PC-3 (cell line): ENCODE measurements around the gene ZNF497. TPM values are rescaled to one million over a fixed set of nuclear protein-coding genes. Genes with fewer than 3 reads are reported as not detected.
A peak's percentile ranks its signal among the peaks of the same experiment; 100 is the strongest.

Source experiments
- ATAC-seq: fragments of 200-7000 bp; cut with Tn5 transposase; 2 replicates; pipeline ENCODE4 v1.9.1; 2020; ENCODE audit warnings: mild to moderate bottlenecking, moderate library complexity
- BruUV-seq: library from RNA; stranded (reverse); fragments of 400-500 nt; replicated peaks from 2 replicates; lab custom pipeline; 2021; lab: Mats Ljungman, UMichigan
- CTCF ChIA-PET: fragments of 300-600 bp; sonication (Branson Sonifier 250); formaldehyde crosslinking; loops from one replicate; lab custom pipeline; 2022; ENCODE audit warnings: antibody characterized with exemption; lab: Charles Lee
- POLR2A ChIA-PET: fragments of 300-600 bp; sonication (Branson Sonifier 250); formaldehyde crosslinking; loops from one replicate; lab custom pipeline; 2022; ENCODE audit warnings: antibody characterized with exemption; ENCODE audit not compliant: unreplicated experiment; lab: Charles Lee
- DNase-seq: peaks from one replicate; pipeline ENCODE4 v3.0.0-alpha.2; 2015
- H2AFZ ChIP-seq: fragments of 300-600 bp; sonication (generic); 2 replicates; pipeline ENCODE4 v1.6.0; 2016; ENCODE audit warnings: antibody characterized with exemption, low read length
- H3F3A ChIP-seq: fragments of 300-600 bp; sonication (generic); one replicate; pipeline ENCODE4 v1.6.0; 2017; ENCODE audit warnings: antibody characterized with exemption, low read length, control low read depth, mild to moderate bottlenecking; ENCODE audit not compliant: unreplicated experiment
- H3K27ac ChIP-seq: fragments of 300-600 bp; sonication (generic); 2 replicates; pipeline ENCODE4 v1.5.1; 2016; ENCODE audit warnings: mild to moderate bottlenecking, low read length
- H3K27me3 ChIP-seq: fragments of 300-600 bp; sonication (generic); 2 replicates; pipeline ENCODE4 v1.6.1; 2016; ENCODE audit warnings: low read length, mixed read lengths
- H3K36me3 ChIP-seq: fragments of 300-600 bp; sonication (generic); 2 replicates; pipeline ENCODE4 v1.6.1; 2016; ENCODE audit warnings: low read depth, mixed run types, low read length, mixed read lengths
- H3K4me1 ChIP-seq: fragments of 300-600 bp; sonication (generic); 2 replicates; pipeline ENCODE4 v1.5.1; 2016; ENCODE audit warnings: low read length; ENCODE audit not compliant: insufficient read depth
- H3K4me2 ChIP-seq: fragments of 300-600 bp; sonication (generic); 2 replicates; pipeline ENCODE4 v1.6.0; 2016; ENCODE audit warnings: low read length
- H3K4me3 ChIP-seq: fragments of 300-600 bp; sonication (generic); 2 replicates; pipeline ENCODE4 v1.5.1; 2016; ENCODE audit warnings: mild to moderate bottlenecking, low read length, mixed read lengths
- H3K79me2 ChIP-seq: fragments of 300-600 bp; sonication (generic); 2 replicates; pipeline ENCODE4 v1.6.1; 2017; ENCODE audit warnings: low read length, mixed read lengths
- H3K9ac ChIP-seq: fragments of 300-600 bp; sonication (generic); 2 replicates; pipeline ENCODE4 v1.6.0; 2016; ENCODE audit warnings: mild to moderate bottlenecking, low read length
- H3K9me2 ChIP-seq: fragments of 300-600 bp; sonication (generic); replicated peaks from 2 replicates; pipeline ENCODE4 v1.6.1; 2016; ENCODE audit warnings: mixed run types, low read length, mixed read lengths
- H3K9me3 ChIP-seq: fragments of 300-600 bp; sonication (generic); 2 replicates; pipeline ENCODE4 v1.6.1; 2016; ENCODE audit warnings: low read length, mixed read lengths
- H4K20me1 ChIP-seq: fragments of 300-600 bp; sonication (generic); 2 replicates; pipeline ENCODE4 v1.6.1; 2016; ENCODE audit warnings: low read length, mixed read lengths
- EZH2 ChIP-seq: fragments of 300-600 bp; sonication (generic); IDR thresholded peaks from one replicate; pipeline ENCODE4 v1.6.1; 2017; ENCODE audit warnings: antibody characterized with exemption, mild to moderate bottlenecking, low read length; ENCODE audit not compliant: unreplicated experiment
- EZH2phosphoT487 ChIP-seq: fragments of 300-600 bp; sonication (generic); IDR thresholded peaks from 2 replicates; pipeline ENCODE4 v1.6.1; 2018; ENCODE audit warnings: mild to moderate bottlenecking, antibody characterized with exemption, low read length, borderline replicate concordance
- intact Hi-C: fragments of 100-400 bp; cut with micrococcal nuclease; formaldehyde crosslinking; loops from 2 replicates; pipeline ENCODE4 v1.9.0; 2023
- total RNA-seq: library from RNA; depleted of rRNA; stranded (reverse); fragments of >200 nt; gene quantifications from 2 replicates; pipeline ENCODE4 v1.2.3, GENCODE V29; 2014
- TF ChIP-seq, protein P1 (sequence below): fragments of 300-600 bp; sonication (generic); conservative IDR thresholded peaks from 2 replicates; pipeline ENCODE4 v1.5.1; 2017; ENCODE audit warnings: antibody characterized with exemption, low read depth, mild to moderate bottlenecking, low read length

The ZNF497 gene
- total RNA-seq, 1 experiment from 2014 or later: 2.2 TPM

GRCh38 chr19:58361900-58362271 lies 665 bp downstream of the ZNF497 start:
- POLR2A ChIA-PET: interaction anchor here (0.6 to 1.8 kb wide), 2 partner anchors 31 to 182 kb away, joined by 3 to 7 read pairs; partner anchors contain the start of gene TRIM28
- ATAC-seq (peak; percentile 16), DNase-seq (peak; percentile 36)
- H4K20me1 ChIP-seq: no peaks in the 10 kb centered on the region
- H3K79me2 ChIP-seq: 0 out of 2 replicates have a peak, but pooled peaks cover 8% of the 10 kb centered on the region
- no peaks in the 10 kb centered on the region for H3K9me2 ChIP-seq
- no peaks in the 10 kb centered on the region for H3K9me3 ChIP-seq
- H3K27ac ChIP-seq: peak overlapping the region; percentile 78
- peaks cover 9% of the 10 kb centered on the region for H3K4me1 ChIP-seq
- no peaks in the 10 kb centered on the region for H3K27me3 ChIP-seq
- BruUV-seq: no TSS peak
- CTCF ChIA-PET: interaction anchor here (1.3 kb wide), 1 partner anchor 158 kb away, joined by 5 read pairs; the partner anchor contains the start of gene ZBTB45
- peak overlapping the region; percentile 90 for H3K9ac ChIP-seq
- H2AFZ ChIP-seq: peak overlapping the region; percentile 83
- peak overlapping the region; percentile 91 for H3K4me2 ChIP-seq
- intact Hi-C loops: loop anchor here (1.0 kb wide), 1 partner anchor 19 kb away; the partner anchor contains the start of gene ZNF837
- no peaks in the 10 kb centered on the region for H3K36me3 ChIP-seq
- peak overlapping the region; percentile 79 for H3K4me3 ChIP-seq
- no peaks in the 10 kb centered on the region for H3F3A ChIP-seq
- no peak for TF ChIP-seq EZH2
- TF ChIP-seq EZH2phosphoT487: no peak
- TF ChIP-seq, protein P1, sequence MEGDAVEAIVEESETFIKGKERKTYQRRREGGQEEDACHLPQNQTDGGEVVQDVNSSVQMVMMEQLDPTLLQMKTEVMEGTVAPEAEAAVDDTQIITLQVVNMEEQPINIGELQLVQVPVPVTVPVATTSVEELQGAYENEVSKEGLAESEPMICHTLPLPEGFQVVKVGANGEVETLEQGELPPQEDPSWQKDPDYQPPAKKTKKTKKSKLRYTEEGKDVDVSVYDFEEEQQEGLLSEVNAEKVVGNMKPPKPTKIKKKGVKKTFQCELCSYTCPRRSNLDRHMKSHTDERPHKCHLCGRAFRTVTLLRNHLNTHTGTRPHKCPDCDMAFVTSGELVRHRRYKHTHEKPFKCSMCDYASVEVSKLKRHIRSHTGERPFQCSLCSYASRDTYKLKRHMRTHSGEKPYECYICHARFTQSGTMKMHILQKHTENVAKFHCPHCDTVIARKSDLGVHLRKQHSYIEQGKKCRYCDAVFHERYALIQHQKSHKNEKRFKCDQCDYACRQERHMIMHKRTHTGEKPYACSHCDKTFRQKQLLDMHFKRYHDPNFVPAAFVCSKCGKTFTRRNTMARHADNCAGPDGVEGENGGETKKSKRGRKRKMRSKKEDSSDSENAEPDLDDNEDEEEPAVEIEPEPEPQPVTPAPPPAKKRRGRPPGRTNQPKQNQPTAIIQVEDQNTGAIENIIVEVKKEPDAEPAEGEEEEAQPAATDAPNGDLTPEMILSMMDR: no peak

- no peaks in the 10 kb centered on the region for H3K27me3 ChIP-seq
- ATAC-seq (no peak), DNase-seq (no peak)
- H3K9ac ChIP-seq: no peak overlapping the region
- BruUV-seq: no TSS peak
- POLR2A ChIA-PET: no interaction called here
- H3K36me3 ChIP-seq: no peaks in the 10 kb centered on the region
- no peaks in the 10 kb centered on the region for H3F3A ChIP-seq
- no peak overlapping the region for H2AFZ ChIP-seq
- TF ChIP-seq EZH2phosphoT487 (no peak), EZH2 (no peak)
- TF ChIP-seq, protein P1: no peak
- peaks cover 9% of the 10 kb centered on the region for H3K4me1 ChIP-seq
- no peak overlapping the region for H3K4me2 ChIP-seq
- no peaks in the 10 kb centered on the region for H3K9me2 ChIP-seq
- CTCF ChIA-PET: no interaction called here
- 0 out of 2 replicates have a peak, but pooled peaks cover 8% of the 10 kb centered on the region for H3K79me2 ChIP-seq
- H3K4me3 ChIP-seq: no peak overlapping the region
- H3K9me3 ChIP-seq: no peaks in the 10 kb centered on the region
- intact Hi-C loops: no loop called here
- H4K20me1 ChIP-seq: no peaks in the 10 kb centered on the region
- no peak overlapping the region for H3K27ac ChIP-seq
These were observed 4.9 kb downstream of the ZNF497 start for GRCh38 chr19:58357481-58358145.
